ENCODE measurements around the gene IWS1. TPM values are rescaled to one million over a fixed set of nuclear protein-coding genes. Genes with fewer than 3 reads are reported as not detected.

Gene IWS1
- total and polyA plus RNA-seq, 4 donors: 20.3 to 64.5 (median 32.6) TPM

GRCh38 chr2:127552336-127552735, 26.0 kb upstream of the IWS1 start:
- Histone ChIP-seq H3K27me3 (ENCODE audit: control insufficient read depth in 3 of 3, insufficient read depth in 3 of 3, low read length in 2 of 3) (no peaks in the 10 kb centered on the region), H3K4me3 (no peak overlapping the region), H3K36me3 (ENCODE audit: control insufficient read depth in 4 of 4, insufficient read depth in 4 of 4, low read length in 4 of 4) (no peaks in the 10 kb centered on the region), H3K9me3 (ENCODE audit: control insufficient read depth in 4 of 4, insufficient read depth in 3 of 4, low read length in 3 of 4) (no peaks in the 10 kb centered on the region), H3K9ac (ENCODE audit: insufficient read depth in 1 of 2, low read length in 2 of 2) (no peak overlapping the region), H3K4me1 (ENCODE audit: control insufficient read depth in 5 of 5, insufficient read depth in 5 of 5, low read length in 5 of 5) (no peaks in the 10 kb centered on the region), H3K27ac (ENCODE audit: low read depth in 1 of 2, low read length in 1 of 2) (no peak overlapping the region)
- WGBS, 2 donors: 82 to 91% methylated on average over 6 of the region's 6 CpGs
- TF ChIP-seq CTCF (IDR thresholded peaks at IDR 0.05; ENCODE audit: control extremely low read depth, extremely low read depth): no peak
- DNase-seq: no peak
- no peak for ATAC-seq (ENCODE audit: insufficient read depth, low FRiP score)

DNA sequence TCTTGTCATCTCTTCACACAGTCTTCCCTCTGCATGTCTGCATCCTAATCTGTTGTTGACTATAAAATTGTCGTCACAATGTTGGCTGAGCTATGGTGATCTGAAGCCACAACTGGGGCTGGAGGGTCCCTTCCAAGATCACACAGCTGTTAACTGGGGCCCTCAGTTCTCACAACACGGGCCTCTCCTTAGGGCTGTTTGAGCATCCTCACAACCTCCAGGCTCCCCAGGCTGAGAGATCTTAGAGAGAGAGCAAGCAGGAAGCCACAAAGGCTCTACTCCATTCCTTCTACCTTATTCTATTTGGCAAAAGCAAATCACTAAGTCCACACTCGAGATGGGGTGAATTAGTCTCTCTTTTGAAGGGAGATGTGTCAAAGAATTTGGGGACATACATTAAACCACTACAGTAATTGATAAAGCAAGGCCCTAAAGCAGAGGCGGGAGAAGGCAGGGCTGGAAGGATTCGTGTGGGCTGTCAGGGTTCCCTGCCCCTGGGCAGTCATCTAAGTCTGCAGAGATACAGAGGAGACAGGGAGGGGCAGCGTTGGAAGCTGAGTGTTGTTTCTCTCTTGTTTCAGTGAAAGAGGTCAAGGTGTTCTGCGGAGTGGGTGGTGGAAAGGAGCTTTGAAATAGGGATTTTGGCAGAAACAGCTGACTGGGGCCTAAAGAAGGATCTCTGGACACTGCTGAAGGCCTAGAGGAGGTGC, 25.1 kb upstream of the IWS1 start:
- ATAC-seq (ENCODE audit: insufficient read depth, low FRiP score) (no peak), DNase-seq (no peak)
- Histone ChIP-seq H3K4me1 (ENCODE audit: control insufficient read depth in 5 of 5, insufficient read depth in 5 of 5, low read length in 5 of 5) (no peaks in the 10 kb centered on the region), H3K4me3 (no peak overlapping the region), H3K9me3 (ENCODE audit: control insufficient read depth in 4 of 4, insufficient read depth in 3 of 4, low read length in 3 of 4) (peaks cover 0 to 3% (median 0%) of the 10 kb centered on the region in 4 donors), H3K36me3 (ENCODE audit: control insufficient read depth in 4 of 4, insufficient read depth in 4 of 4, low read length in 4 of 4) (no peaks in the 10 kb centered on the region), H3K27ac (ENCODE audit: low read depth in 1 of 2, low read length in 1 of 2) (no peak overlapping the region), H3K27me3 (ENCODE audit: control insufficient read depth in 3 of 3, insufficient read depth in 3 of 3, low read length in 2 of 3) (no peaks in the 10 kb centered on the region), H3K9ac (ENCODE audit: insufficient read depth in 1 of 2, low read length in 2 of 2) (no peak overlapping the region)
- no peak for TF ChIP-seq CTCF (IDR thresholded peaks at IDR 0.05; ENCODE audit: control extremely low read depth, extremely low read depth)
- WGBS, 2 donors: 84 to 85% methylated on average over 7 of the region's 7 CpGs

DNA sequence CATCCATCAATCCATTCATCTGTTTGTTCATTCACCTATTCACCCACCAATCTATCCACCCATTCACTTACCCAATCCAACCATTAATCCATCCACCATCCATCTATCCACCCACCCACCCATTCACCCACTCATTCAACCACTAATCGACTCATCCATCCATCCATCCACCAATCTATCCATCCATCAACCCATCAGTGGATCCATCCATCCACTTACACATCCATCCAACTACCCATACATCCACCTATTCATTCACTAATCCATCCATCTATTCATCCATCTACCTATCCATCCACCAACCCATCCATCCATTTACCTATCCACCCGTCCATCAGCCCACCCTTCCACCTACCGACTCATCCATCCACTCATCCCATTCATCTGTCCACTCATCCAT, 20.5 kb upstream of the IWS1 start:
- 86 to 96% methylated on average over 3 of the region's 3 CpGs for WGBS, 2 donors
- H3K9me3 ChIP-seq (ENCODE audit: control insufficient read depth in 4 of 4, insufficient read depth in 3 of 4, low read length in 3 of 4): peaks cover 0 to 3% (median 0%) of the 10 kb centered on the region in 4 donors
- H3K9ac ChIP-seq (ENCODE audit: insufficient read depth in 1 of 2, low read length in 2 of 2): no peak overlapping the region
- DNase-seq (no peak), ATAC-seq (ENCODE audit: insufficient read depth, low FRiP score) (no peak)
- no peak overlapping the region for H3K27ac ChIP-seq (ENCODE audit: low read depth in 1 of 2, low read length in 1 of 2)
- TF ChIP-seq CTCF (IDR thresholded peaks at IDR 0.05; ENCODE audit: control extremely low read depth, extremely low read depth): no peak
- no peaks in the 10 kb centered on the region for H3K36me3 ChIP-seq (ENCODE audit: control insufficient read depth in 4 of 4, insufficient read depth in 4 of 4, low read length in 4 of 4)
- H3K27me3 ChIP-seq (ENCODE audit: control insufficient read depth in 3 of 3, insufficient read depth in 3 of 3, low read length in 2 of 3): no peaks in the 10 kb centered on the region
- H3K4me1 ChIP-seq (ENCODE audit: control insufficient read depth in 5 of 5, insufficient read depth in 5 of 5, low read length in 5 of 5): no peaks in the 10 kb centered on the region
- H3K4me3 ChIP-seq: no peak overlapping the region

DNA sequence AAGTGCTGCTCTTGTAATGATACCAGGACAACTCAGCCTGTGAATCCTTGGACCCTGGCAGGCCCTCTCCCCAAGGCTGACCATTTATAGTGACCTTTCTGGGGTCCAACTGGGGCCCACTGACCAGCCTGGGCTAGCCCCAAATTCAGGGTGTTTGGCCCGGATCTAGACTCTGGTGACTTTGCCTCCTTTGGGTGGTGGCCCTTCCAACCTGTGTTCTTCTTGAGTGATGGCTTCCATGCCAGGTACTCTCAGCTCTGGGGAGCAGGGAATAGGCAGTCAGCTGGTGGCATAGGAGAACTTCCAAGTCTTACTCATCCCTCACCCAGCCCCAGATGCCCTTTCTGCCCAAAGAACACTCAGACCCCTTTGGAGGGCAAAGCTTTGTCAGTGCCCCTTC, 19.5 kb upstream of the IWS1 start:
- no peak for TF ChIP-seq CTCF (IDR thresholded peaks at IDR 0.05; ENCODE audit: control extremely low read depth, extremely low read depth)
- H3K27ac ChIP-seq (ENCODE audit: low read depth in 1 of 2, low read length in 1 of 2): no peak overlapping the region
- no peak overlapping the region for H3K4me3 ChIP-seq
- no peak overlapping the region for H3K9ac ChIP-seq (ENCODE audit: insufficient read depth in 1 of 2, low read length in 2 of 2)
- no peak for ATAC-seq (ENCODE audit: insufficient read depth, low FRiP score)
- 98 to 100% methylated on average over 1 of the region's 1 CpG for WGBS, 2 donors
- peaks cover 0 to 3% (median 0%) of the 10 kb centered on the region in 4 donors for H3K9me3 ChIP-seq (ENCODE audit: control insufficient read depth in 4 of 4, insufficient read depth in 3 of 4, low read length in 3 of 4)
- DNase-seq: no peak
- no peaks in the 10 kb centered on the region for H3K4me1 ChIP-seq (ENCODE audit: control insufficient read depth in 5 of 5, insufficient read depth in 5 of 5, low read length in 5 of 5)
- H3K36me3 ChIP-seq (ENCODE audit: control insufficient read depth in 4 of 4, insufficient read depth in 4 of 4, low read length in 4 of 4): no peaks in the 10 kb centered on the region
- no peaks in the 10 kb centered on the region for H3K27me3 ChIP-seq (ENCODE audit: control insufficient read depth in 3 of 3, insufficient read depth in 3 of 3, low read length in 2 of 3)

All from lung (tissue), 12 donors.